Stimulated activated CD8-positive, alpha-beta memory T cell treated with anti-CD3 and anti-CD28 coated beads, Interleukin-2, amount 100 ng/mL, for 1 hour (primary cell): Measurements from ENCODE around the gene TBC1D23.
A peak's percentile ranks its signal among the peaks of the same experiment; 100 is the strongest.
"Not testable (repeated sequence)": the region's sequence is repeated elsewhere in the genome, so short reads cannot be mapped to it uniquely, and the experiment has no call there.

ENCODE experiments used
- DNase-seq, 2 donors: peaks; one replicate each; pipeline ENCODE4 v3.0.0-alpha.2; 2020; ENCODE audit warnings: low read depth in 2 of 2

Gene TBC1D23

GRCh38 chr3:100260685-100261484 is at the start of gene TBC1D23:
TBC1D23 (plus strand) TSS chr3:100260992; CDS start chr3:100261019, 27 bp downstream.
- DNase-seq, result peak; percentile 89 to 94

- no peak for DNase-seq
Observed at GRCh38 chr3:100213891-100214573, 46.8 kb upstream of the TBC1D23 start.

- DNase-seq, result no peak
Observed at GRCh38 chr3:100214574-100214964, 46.2 kb upstream of the TBC1D23 start.

DNA sequence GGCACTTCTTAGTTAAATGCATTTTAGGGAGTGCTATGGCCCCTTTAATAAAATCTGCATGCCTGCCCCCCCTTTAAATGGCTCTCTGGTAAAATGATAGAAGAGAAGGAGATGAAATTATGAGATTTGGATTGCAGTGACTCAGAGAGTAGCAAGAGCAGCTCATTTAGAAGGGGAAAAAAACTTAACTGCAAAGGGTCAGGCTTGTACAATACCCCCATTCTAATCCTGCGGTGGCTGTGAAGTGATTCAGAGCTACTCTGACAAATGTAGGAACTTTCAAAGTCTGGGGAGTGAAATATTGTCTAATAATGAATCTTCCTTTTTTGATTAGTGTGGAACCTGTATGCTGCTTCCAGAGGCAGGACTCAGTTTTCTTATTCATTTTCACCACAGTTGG is 44.1 kb upstream of the TBC1D23 start:
- DNase-seq, result no peak

- no peak for DNase-seq
Observed at GRCh38 chr3:100221159-100221558, 39.6 kb upstream of the TBC1D23 start.

DNA sequence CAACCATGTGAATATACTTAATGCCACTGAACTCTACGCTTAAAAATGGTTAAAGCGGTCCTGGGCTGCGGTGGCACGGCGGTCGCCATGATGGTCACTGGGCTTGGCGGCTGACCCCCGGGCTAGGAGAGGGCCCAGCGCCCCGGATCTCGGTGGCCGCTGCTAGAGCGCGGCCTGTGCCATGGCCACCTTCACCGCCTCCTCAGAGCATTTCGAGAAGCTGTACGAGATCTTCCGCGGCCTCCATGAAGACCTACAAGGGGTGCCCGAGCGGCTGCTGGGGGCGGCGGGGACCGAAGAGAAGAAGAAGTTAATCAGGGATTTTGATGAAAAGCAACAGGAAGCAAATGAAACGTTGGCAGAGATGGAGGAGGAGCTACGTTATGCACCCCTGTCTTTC is 35.6 kb upstream of the TBC1D23 start:
- DNase-seq, result no peak

- DNase-seq, result no peak
Observed at GRCh38 chr3:100225883-100226282, 34.9 kb upstream of the TBC1D23 start.

GRCh38 chr3:100226712-100227429 is 33.9 kb upstream of the TBC1D23 start:
- DNase-seq, result no peak

GRCh38 chr3:100227511-100227921 is 33.3 kb upstream of the TBC1D23 start:
- DNase-seq, result no peak

DNA sequence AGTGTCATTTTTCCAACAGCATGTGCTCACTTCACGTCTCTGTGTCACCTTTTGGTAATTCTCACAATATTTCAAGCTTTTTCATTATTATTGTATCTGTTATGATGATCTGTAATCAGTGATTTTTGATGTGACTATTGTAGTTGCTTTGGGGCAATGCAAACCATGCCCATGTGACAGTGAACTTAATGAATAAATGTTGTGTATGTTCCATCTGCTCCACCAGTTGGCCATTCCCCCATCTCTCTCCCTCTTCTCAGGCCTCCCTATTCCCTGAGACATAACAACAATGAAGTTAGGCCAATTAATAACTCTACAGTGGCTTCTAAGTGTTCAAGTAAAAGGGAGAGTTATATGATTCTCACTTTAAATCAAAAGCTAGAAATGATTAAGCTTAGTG is 32.5 kb upstream of the TBC1D23 start:
- no peak for DNase-seq

DNA sequence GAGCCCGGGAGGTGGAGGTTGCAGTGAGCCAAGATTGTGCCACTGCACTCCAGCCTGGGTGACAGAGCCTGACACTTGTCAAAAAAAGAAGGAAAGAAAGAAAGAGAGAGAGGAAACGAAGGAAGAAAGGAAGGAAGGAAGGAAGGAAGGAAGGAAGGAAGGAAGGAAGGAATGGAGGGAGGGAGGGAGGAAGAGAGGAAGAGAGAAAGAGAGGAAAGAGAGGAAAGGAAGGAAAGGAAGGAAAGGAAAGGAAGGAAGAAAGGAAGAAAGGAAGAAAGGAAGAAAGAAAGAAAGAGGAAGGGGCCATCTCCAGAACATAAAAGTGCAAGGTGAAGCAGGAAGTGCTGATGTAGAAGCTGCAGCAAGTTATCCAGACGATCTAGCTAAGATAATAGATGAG is 31.6 kb upstream of the TBC1D23 start:
- DNase-seq, result not testable (repeated sequence)

DNA sequence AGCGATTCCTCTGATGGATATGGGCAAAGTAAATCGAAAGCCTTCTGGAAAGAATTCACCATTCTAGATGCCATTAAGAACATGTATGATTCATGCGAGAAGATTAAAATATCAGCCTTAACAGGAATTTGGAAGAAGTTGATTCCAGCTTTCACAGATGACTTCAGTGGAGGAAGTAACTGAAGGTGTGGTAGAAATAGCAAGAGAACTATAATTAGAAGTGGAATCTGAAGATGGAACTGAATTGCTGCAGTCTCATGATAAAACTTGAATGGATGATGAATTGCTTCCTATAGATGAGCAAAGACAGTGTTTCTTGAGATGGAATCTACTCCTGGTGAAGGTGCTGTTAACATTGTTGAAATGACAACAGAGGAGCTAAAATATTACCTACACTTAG is 30.1 kb upstream of the TBC1D23 start:
- DNase-seq, result no peak

GRCh38 chr3:100231668-100232067 is 29.1 kb upstream of the TBC1D23 start:
- no peak for DNase-seq

DNA sequence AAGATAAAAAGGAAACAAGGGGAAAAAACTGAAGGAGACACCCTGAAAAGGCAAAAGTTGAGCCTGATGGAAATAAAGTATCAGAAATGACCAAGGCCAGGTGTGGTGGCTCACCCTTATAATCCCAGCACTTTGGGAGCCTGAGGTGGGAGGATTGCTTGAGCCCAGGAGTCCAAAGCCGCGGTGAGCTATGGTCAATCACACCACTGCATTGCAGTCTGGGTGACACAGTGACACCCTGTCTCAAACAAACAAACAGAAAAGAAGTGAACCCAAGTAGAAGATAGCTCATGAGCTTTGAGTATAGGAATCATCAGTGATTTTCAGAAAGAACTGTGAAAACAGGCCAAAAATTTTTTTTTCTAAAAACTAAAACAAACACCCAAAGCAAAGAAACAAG is 26.4 kb upstream of the TBC1D23 start:
- DNase-seq, result no peak

DNA sequence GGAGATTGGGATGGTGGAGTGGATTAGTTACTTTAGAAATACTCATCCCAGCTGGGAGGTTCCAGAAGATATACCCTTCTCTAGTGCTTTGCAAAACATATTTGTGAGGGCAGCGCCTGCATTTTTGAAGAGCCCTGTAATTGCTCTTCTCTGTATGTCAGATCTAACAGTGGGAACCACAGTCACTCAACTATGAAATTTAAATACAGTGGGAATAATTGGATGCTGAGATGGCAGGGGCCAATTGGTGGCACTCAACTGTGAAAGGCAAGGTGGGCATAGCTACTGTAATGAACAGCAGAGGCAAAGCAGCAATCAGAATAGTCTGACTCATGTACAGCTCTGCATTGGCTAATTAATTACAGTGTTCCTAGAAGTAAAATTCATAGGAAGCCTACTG is 22.2 kb upstream of the TBC1D23 start:
- DNase-seq, result no peak

DNA sequence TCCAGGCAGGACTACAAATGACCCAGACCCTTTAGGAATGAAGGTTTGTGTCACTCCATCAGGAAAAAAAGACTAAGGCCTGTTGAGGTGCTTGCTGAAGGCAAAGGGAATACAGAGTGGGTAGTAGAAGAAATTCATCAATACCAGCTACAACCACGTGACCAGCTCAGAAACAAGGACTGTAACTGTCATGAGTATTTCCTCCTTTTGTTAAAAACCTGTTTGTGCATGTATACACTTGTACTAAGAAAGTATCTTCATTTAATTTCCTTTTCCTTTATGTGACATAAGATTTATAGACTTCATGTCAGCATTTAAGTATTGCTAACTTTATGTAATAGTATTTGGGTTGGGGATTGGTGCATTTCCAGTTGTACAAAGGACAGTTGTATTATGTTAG is 18.3 kb upstream of the TBC1D23 start:
- not testable (repeated sequence) for DNase-seq

GRCh38 chr3:100244264-100244663 is 16.5 kb upstream of the TBC1D23 start:
- DNase-seq, result no peak

DNA sequence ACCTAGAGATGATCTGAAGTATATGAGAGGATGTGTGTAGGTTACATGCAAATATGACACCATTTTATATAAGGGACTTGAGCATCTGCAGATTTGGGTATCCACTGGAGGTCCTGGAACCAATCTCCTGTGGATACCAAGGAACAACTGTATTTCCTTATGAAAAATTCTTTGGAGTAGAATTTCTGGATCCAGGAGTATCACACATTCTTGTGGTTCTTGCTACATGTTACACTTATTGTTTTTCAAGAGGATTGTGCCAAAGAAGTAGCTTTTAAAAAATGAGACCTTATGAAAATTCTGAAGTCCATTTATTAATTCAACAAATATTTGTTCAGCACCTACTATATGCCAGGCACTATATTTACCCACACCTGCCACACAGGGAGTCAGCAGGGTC is 15.7 kb upstream of the TBC1D23 start:
- DNase-seq, result no peak

DNA sequence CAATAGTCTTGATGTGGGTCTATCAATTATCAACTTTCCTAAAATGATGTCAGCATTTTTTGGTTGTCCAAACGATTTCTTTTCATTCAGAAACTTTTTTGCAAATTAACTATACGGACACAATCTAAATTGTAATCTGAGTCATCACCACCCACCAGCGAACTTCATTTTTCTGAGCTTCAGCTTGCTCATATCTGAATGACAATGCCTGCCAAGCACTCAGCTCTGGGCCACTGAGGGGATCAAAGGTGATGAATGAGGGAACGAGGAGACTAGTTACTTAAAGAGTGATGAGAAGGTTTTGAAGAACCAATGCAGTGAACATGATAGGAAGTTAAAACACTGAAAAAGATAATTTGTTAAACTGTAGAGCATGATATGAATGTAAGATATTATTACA is 14.9 kb upstream of the TBC1D23 start:
- no peak for DNase-seq

DNA sequence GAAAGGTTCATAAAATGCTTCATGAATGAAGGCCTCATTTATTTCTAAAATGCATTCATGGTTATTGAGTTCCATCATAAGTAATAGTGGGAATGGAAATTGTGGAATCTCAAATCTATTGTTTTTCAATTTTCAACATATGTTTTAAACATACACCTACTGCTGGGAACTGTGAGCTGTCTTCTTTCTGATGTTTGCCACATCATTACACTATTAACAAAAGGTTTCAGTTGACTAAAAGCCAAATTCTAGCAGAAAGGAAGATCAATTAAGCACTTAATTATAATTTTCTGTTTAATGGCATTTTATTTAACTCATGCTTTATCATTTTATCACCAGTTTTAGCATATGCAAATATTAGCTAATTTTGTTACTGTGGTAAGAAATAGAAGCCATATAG is 13.8 kb upstream of the TBC1D23 start:
- DNase-seq, result no peak

DNA sequence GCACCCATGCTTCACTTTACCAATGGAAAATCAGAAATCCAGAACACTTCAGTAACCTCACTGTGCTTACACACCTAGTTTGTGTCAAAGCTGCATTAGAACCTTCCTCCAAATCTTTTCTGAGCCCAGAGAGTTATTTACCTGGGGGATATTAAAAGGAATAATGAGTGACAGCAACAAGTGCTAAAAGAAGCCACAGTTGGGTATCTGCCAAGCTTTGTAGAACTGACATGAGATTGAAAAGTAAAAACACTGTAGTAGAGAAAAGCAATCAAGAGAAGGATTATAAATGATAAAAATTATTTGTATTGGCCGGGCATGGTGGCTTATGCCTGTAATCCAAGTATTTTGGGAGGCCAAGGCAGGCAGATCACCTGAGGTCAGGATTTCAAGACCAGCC is 8.8 kb upstream of the TBC1D23 start:
- no peak for DNase-seq

DNA sequence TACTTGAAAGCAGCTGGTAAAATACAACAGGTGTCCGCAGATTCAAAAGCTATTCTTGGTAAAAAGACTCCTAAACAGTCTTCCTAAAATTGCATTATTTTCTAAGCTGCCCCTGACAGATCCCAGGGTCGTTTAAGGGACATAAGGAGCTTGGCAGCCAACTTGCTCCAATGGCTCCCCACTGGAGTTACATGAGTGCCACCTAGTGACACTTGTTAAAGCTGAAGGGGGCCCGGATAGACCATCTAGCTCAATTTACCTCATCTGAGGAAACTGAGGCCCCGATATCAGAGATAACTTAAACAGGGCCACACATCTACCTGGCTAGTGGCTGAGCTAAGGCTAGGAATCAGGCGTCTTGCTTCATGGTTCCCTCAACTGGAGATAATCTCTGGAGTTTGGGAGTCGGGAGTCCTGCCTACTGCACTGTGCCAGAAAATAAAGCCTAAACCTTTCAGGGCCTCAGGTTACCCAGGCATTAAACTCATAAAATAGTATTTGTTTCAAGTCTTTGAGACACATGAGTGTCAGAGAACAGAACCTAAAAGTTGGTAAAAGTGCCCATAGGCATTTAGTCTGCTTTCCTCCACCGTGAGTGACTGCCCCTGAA is 6.5 kb upstream of the TBC1D23 start:
- DNase-seq, result no peak
